Gastrocnemius medialis (tissue), 4 donors: ENCODE results near the gene INTS15.

ENCODE experiments used
- CTCF ChIP-seq, 5 experiments: fragments of 450-650 bp in 3 of 5; fragments of 200-600 bp in 2 of 5; sonication (generic) in 2 of 5; IDR thresholded peaks in 4 of 5; conservative IDR thresholded peaks in 1 of 5; 1 replicate in 4 of 5; 2 replicates in 1 of 5; pipeline ENCODE4 v1.5.1; 2016 to 2019; ENCODE audit warnings: antibody characterized with exemption in 5 of 5, mild to moderate bottlenecking in 3 of 5, moderate library complexity in 3 of 5
- POLR2A ChIP-seq, 2 donors: fragments of 450-650 bp; IDR thresholded peaks; one replicate each; pipeline ENCODE4 v1.6.1; 2017; ENCODE audit warnings: antibody characterized with exemption in 2 of 2, mild to moderate bottlenecking in 2 of 2, moderate library complexity in 2 of 2

- no peak for TF ChIP-seq CTCF (IDR thresholded peaks at IDR 0.05 in 4 of 5, conservative IDR thresholded peaks at IDR 0.05 in 1 of 5)
- TF ChIP-seq POLR2A (IDR thresholded peaks at IDR 0.05), result no peak
Measured at GRCh38 chr7:6607651-6608051, 17.8 kb downstream of the INTS15 start.
